ENCODE data around the gene SLC2A13. TPM values are rescaled to one million over a fixed set of nuclear protein-coding genes. Genes with fewer than 3 reads are reported as not detected.

SLC2A13 gene
- total and polyA plus RNA-seq, 2 donors from 2014 or later: 3.9 to 18.6 TPM

DNA sequence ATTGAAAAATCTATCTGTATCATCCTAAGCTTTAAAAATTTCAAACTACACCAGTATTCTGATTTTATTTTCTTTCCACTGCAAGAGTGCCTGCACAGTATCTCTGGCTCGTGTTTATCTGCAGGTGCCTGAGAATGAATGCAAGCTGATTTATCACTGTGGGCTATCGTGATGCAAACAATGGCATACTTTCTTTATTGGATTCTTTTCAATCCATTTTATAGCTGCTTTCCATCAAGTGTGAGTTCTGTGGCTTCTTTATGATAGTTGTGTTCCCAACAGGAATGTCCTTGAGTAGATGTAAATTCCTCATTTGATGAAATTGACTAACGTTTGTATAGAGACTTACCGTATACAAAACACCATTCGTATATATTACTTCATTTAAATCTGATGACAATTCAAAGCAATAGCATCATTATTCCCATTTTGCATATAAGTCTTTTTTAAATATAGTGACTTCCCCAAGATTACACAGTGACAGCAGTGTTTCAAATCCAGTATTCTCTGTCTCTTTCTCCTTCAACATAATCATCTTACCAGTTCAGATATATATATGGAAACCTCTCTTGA, 326.0 kb downstream of the SLC2A13 start:
- TF ChIP-seq CTCF (IDR thresholded peaks at IDR 0.05; ENCODE audit: borderline replicate concordance, extremely low read depth, insufficient read depth): no peak
- no peaks in the 10 kb centered on the region for H3K4me1 ChIP-seq (ENCODE audit: control insufficient read depth in 2 of 3, insufficient read depth in 2 of 3, low read depth in 1 of 3, low read length in 3 of 3)
- H3K36me3 ChIP-seq (ENCODE audit: control insufficient read depth in 2 of 3, insufficient read depth in 3 of 3, low read length in 3 of 3): no peaks in the 10 kb centered on the region
- intact Hi-C loops (cut with DNase I): no loop called here
- H3K27me3 ChIP-seq (ENCODE audit: control insufficient read depth, insufficient read depth, low read length): no peaks in the 10 kb centered on the region
- H3K9ac ChIP-seq (ENCODE audit: low read length in 3 of 3): no peak overlapping the region
- H3K4me3 ChIP-seq (ENCODE audit: low read length in 3 of 3): no peak overlapping the region
- no peaks in the 10 kb centered on the region for H3K9me3 ChIP-seq (ENCODE audit: control insufficient read depth in 2 of 3, insufficient read depth in 1 of 3, low read length in 3 of 3)
- no peak for FAIRE-seq
- no peak for DNase-seq
- no peak overlapping the region for H3K27ac ChIP-seq (ENCODE audit: low read depth in 2 of 2, low read length in 2 of 2)

- H3K4me1 ChIP-seq (ENCODE audit: control insufficient read depth in 2 of 3, insufficient read depth in 2 of 3, low read depth in 1 of 3, low read length in 3 of 3): no peaks in the 10 kb centered on the region
- TF ChIP-seq CTCF (IDR thresholded peaks at IDR 0.05; ENCODE audit: borderline replicate concordance, extremely low read depth, insufficient read depth): no peak
- H3K27me3 ChIP-seq (ENCODE audit: control insufficient read depth, insufficient read depth, low read length): no peaks in the 10 kb centered on the region
- no peaks in the 10 kb centered on the region for H3K36me3 ChIP-seq (ENCODE audit: control insufficient read depth in 2 of 3, insufficient read depth in 3 of 3, low read length in 3 of 3)
- H3K4me3 ChIP-seq (ENCODE audit: low read length in 3 of 3): no peak overlapping the region
- H3K27ac ChIP-seq (ENCODE audit: low read depth in 2 of 2, low read length in 2 of 2): no peak overlapping the region
- H3K9me3 ChIP-seq (ENCODE audit: control insufficient read depth in 2 of 3, insufficient read depth in 1 of 3, low read length in 3 of 3): no peaks in the 10 kb centered on the region
- no peak overlapping the region for H3K9ac ChIP-seq (ENCODE audit: low read length in 3 of 3)
- intact Hi-C loops (cut with DNase I): no loop called here
- FAIRE-seq: no peak
- no peak for DNase-seq
Observed at GRCh38 chr12:39777465-39777864, 328.4 kb downstream of the SLC2A13 start.

DNA sequence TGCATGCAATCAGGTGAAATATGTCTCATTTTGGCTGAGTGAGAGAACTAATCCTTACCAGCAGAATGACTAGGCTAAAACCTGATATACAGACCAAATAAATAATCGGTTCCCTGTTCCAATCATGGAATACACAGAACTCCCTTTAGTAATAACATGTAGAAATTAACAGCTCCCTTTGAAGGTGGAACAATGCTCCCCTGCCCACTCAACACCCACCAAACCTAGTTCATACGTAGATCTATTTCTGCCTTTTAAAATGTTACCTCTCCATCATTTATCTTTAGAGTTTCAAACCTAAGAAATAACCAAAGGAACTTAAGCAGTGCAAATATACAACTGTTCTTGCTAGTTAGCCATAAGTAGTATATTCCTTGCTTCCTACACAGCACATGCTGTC, 332.6 kb downstream of the SLC2A13 start:
- H3K9me3 ChIP-seq (ENCODE audit: control insufficient read depth in 2 of 3, insufficient read depth in 1 of 3, low read length in 3 of 3): no peaks in the 10 kb centered on the region
- H3K4me3 ChIP-seq (ENCODE audit: low read length in 3 of 3): no peak overlapping the region
- H3K36me3 ChIP-seq (ENCODE audit: control insufficient read depth in 2 of 3, insufficient read depth in 3 of 3, low read length in 3 of 3): no peaks in the 10 kb centered on the region
- no peak for FAIRE-seq
- H3K27ac ChIP-seq (ENCODE audit: low read depth in 2 of 2, low read length in 2 of 2): no peak overlapping the region
- TF ChIP-seq CTCF (IDR thresholded peaks at IDR 0.05; ENCODE audit: borderline replicate concordance, extremely low read depth, insufficient read depth): no peak
- H3K4me1 ChIP-seq (ENCODE audit: control insufficient read depth in 2 of 3, insufficient read depth in 2 of 3, low read depth in 1 of 3, low read length in 3 of 3): no peaks in the 10 kb centered on the region
- no peaks in the 10 kb centered on the region for H3K27me3 ChIP-seq (ENCODE audit: control insufficient read depth, insufficient read depth, low read length)
- no peak overlapping the region for H3K9ac ChIP-seq (ENCODE audit: low read length in 3 of 3)
- DNase-seq: no peak
- intact Hi-C loops (cut with DNase I): no loop called here

DNA sequence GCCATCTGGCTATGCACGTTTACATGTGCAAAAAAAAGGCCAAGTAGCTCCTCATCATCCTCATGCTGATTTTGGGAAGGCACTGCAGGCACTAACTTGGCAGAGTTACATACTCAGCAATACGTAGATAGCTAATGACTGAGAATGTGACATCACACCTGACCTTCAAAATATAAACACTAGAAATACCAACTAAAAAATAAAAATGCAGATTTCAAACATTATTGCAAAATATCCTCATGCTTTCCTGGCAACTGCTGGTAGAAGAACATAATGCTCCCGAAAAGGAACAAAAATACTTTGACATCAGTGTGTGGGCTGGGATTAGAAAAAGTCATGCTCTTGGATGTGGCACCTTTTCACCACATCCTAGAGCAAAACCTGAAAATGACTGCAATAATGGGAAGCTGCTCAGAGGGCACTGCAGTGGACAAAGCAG, 333.0 kb downstream of the SLC2A13 start:
- DNase-seq (no peak), FAIRE-seq (no peak)
- intact Hi-C loops (cut with DNase I): no loop called here

More for the DNA sequence above, 333.0 kb downstream of the SLC2A13 start:
- Histone ChIP-seq H3K9me3 (ENCODE audit: control insufficient read depth in 2 of 3, insufficient read depth in 1 of 3, low read length in 3 of 3) (no peaks in the 10 kb centered on the region), H3K4me3 (ENCODE audit: low read length in 3 of 3) (no peak overlapping the region), H3K36me3 (ENCODE audit: control insufficient read depth in 2 of 3, insufficient read depth in 3 of 3, low read length in 3 of 3) (no peaks in the 10 kb centered on the region), H3K27ac (ENCODE audit: low read depth in 2 of 2, low read length in 2 of 2) (no peak overlapping the region), H3K27me3 (ENCODE audit: control insufficient read depth, insufficient read depth, low read length) (no peaks in the 10 kb centered on the region), H3K9ac (ENCODE audit: low read length in 3 of 3) (no peak overlapping the region), H3K4me1 (ENCODE audit: control insufficient read depth in 2 of 3, insufficient read depth in 2 of 3, low read depth in 1 of 3, low read length in 3 of 3) (no peaks in the 10 kb centered on the region)
- TF ChIP-seq CTCF (IDR thresholded peaks at IDR 0.05; ENCODE audit: borderline replicate concordance, extremely low read depth, insufficient read depth): no peak
